Measurements from ENCODE around the gene PCCA.
"Not testable (repeated sequence)": the region's sequence is repeated elsewhere in the genome, so short reads cannot be mapped to it uniquely, and the experiment has no call there.

Gene PCCA

DNA sequence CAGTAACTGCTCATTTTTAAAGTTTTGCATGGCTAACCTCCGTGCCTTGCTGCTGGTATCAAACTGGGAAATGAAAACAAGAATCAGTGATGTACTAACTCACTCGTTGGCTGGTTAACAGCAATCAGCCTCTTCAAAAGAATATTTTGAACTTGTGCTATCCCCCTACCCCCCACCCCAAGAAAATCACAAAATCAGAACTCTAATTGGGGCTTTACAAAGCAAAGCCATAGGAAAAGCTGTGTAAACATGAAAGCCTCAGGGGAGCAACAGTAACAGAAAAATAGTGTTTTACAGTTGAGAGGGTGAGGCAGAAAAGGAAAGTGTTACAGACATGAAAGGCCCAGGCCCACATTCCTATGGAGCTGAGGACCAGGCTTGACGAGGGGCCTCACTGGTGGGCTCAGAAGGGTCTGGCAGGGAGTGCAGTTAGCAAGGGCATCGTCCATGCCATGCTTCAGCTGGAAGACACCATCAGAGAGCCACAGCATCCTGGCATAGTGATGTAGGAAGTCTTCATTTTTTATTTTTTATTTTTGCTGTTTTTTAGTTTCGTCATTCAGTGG is 217.6 kb downstream of the PCCA start:
- no peak for DNase-seq

GRCh38 chr13:100314132-100314910 is 225.4 kb downstream of the PCCA start:
- no peak for DNase-seq

DNA sequence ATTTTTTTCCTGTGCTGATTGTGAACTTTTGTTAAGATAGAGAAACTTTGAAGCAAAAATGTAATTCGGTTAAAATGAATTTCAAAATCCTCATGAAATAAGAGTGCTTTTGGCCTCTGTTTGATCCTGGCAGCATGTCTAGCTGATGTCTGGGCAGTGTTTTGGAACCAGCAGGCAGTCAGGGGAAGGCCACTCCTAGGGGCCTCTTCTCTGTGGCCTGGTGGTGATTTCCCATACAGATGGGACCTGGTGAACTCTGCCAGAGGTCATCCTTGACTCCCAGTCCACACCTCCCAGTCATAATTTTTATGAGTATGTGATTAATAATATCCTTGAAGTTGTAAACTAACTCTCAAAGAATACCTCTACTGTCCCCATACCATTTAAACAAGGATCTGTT is 226.6 kb downstream of the PCCA start:
- DNase-seq: no peak

DNA sequence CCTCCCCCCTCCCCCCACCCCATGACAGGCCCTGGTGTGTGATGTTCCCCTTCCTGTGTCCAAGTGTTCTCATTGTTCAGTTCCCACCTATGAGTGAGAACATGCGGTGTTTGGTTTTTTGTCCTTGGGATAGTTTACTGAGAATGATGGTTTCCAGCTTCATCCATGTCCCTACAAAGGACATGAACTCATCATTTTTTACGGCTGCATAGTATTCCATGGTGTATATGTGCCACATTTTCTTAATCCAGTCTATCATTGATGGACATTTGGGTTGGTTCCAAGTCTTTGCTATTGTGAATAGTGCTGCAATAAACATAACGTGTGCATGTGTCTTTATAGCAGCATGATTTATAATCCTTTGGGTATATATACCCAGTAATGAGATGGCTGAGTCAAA is 229.6 kb downstream of the PCCA start:
- DNase-seq: not testable (repeated sequence)

DNA sequence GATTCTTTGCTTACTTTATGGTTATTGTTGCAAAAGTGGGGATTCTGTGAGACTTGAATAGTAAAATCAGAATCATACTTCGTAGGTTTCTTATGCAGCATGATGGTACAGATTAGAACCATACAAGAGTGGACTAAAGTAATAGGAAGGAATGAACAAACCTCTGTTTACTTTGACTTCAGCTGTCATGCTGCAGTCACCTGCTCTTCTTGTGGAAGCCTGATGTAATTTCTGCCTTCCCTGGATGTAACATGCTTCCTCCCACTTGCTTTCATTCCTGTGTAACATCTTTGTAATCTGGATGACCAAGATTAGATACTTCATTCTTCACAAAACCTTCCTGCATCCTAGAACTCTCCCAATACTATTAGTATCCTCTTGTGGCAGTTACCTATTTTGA is 235.0 kb downstream of the PCCA start:
- no peak for DNase-seq

- DNase-seq: no peak
Observed at GRCh38 chr13:100330662-100331061, 241.8 kb downstream of the PCCA start.

DNA sequence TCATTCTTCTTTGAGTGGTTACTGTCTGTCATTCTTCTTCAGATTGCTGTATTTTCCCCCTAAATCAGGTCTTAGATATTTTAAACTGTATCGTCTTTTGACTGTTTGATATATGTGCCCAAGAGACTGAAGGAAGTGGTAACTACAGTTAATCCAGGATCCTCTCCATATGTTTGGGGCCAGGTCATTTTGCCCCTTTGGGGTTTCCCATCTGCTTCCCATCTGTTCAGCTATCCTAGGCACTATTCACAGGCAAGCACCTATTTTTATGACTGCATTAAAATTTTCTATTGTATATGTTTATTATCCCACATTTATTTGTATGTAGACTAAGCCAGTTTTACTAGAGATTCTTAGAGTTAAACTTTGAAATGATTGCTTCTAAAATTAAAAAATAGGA is 244.2 kb downstream of the PCCA start:
- DNase-seq: peak in 1 of 14 donors; percentile 65

DNA sequence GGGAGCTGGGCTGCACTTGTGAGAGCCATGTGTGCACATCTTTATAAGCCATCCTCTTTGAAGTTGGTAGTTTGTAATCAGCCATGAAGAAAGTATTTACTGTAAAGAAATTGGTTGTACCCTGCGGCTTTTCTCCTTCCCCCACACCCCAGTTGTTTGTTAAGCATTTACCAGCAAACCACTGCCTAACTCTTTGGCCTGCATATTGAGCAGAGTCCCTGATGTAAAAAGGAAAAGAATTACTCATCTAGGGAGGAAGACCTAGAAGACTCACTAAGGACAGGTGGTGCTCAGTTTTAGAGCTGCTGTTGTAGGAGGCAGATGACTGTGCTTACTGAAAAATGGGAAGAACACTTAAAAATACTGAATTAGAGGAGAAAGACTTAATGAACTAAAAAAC is 245.3 kb downstream of the PCCA start:
- no peak for DNase-seq

DNA sequence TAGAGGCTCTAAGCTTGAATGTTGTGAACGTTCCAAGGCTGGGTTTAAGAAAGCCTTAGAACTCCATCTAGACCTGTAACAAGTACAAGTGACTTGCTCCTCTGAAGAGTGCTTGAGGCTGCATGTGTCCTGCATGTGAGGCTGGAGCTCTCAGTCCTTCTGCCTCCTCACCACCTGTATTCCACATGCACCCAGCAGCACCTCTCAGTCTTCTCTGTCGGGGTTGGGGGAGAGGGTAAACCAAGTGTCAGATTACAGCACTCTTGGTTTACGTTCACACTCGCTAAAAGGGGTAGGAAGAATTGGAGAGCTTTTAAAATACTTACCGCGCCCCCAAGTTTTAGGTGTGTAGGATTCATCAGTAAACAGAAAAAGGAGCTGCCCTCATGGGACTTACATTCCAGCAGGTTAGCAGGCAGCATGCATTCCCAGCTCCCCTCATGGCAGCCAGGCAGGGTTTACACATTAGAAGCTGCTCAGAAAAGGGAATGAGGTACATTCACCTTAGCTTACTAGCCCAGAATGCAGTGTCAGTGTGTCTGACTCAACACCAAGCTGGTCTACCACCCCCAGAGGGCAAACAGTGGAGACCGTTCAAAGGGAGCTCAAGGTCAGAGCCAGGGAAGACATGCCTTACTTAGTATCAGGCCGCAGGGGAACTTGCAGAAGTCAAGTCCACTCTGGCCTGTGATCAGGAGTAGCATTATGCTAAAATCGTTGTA is 248.1 kb downstream of the PCCA start:
- DNase-seq: no peak

GRCh38 chr13:100338275-100338674 is 249.4 kb downstream of the PCCA start:
- no peak for DNase-seq

- DNase-seq: no peak
Observed at GRCh38 chr13:100339411-100339940, 250.6 kb downstream of the PCCA start.

GRCh38 chr13:100340865-100341264 is 252.0 kb downstream of the PCCA start:
- no peak for DNase-seq

DNA sequence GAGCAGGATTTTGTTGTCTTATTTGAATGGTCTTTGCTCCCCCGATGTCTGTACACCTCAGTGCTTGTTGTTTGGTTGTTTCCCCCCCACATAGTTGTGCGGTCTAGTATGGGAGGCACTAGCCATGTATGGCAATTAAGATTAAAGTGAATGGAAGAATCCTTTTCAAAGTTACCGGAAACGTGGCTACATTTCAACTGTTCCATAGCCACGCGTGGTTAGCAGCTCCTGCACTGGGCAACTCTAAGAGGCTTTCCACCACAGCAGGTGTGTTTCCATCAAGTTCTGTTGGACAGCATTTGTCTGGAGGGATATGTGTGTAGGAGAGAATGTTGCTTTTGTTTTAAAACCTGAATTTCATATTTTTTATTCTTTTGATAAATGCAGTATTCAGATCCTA is 252.4 kb downstream of the PCCA start:
- no peak for DNase-seq

DNA sequence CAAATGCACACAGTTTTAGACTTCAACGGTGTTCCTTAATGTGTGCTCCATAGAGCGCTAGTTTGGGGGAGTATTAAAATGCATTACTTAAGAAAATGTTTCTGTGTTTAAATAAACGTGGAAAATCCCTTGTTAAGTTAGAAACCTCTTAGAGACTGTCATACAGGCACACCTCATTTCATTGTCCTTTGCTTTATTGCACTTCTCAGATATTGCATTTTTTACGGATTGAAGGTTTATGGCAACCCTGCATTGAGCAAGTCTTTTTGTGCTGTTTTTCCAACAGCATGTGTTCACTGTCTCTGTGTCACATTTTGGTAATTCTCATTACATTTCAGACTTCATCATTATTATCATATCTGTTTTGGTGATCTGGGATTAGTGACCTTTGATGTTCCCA is 255.7 kb downstream of the PCCA start:
- no peak for DNase-seq

GRCh38 chr13:100347968-100348367 is 259.1 kb downstream of the PCCA start:
- DNase-seq: no peak

- no peak for DNase-seq
Observed at GRCh38 chr13:100349594-100349993, 260.7 kb downstream of the PCCA start.

- no peak for DNase-seq
Observed at GRCh38 chr13:100350601-100351000, 261.7 kb downstream of the PCCA start.

DNA sequence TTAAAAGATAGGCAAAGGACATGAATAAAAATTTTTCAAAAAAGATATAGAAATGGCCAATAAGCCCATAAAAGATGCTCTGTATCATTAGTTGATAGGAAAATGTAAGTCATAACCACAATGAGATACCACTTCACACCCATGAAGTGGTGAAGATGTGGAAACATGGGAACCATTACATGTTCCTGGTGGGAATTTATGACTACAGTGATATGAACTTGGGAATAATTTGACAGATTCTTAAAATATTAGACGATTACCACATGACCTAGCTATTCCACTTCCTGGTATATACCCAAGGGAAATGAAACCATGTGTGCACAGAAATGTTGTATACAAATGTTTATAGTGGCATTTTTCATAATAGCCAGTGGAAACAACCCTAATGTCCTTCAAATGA is 267.5 kb downstream of the PCCA start:
- no peak for DNase-seq

DNA sequence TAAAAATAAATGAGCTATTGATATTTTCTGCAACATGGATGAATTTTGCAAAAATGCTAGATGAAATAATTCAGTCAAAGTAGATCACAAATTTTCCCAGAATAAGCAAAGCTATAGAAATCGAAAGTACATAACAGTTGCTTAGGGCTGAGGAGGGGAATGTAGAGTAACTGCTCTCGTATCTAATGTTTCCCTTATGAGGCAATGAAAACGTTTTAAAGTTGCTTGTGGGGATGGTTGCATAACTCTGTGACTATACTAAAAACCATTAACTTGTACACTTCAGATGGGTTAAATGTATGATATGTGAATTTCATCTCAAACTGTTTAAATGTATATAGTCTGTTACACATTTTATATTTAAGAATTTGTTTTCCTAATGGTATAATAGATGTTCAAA is 268.0 kb downstream of the PCCA start:
- DNase-seq: no peak

GRCh38 chr13:100357764-100358163 is 268.9 kb downstream of the PCCA start:
- DNase-seq: no peak

DNA sequence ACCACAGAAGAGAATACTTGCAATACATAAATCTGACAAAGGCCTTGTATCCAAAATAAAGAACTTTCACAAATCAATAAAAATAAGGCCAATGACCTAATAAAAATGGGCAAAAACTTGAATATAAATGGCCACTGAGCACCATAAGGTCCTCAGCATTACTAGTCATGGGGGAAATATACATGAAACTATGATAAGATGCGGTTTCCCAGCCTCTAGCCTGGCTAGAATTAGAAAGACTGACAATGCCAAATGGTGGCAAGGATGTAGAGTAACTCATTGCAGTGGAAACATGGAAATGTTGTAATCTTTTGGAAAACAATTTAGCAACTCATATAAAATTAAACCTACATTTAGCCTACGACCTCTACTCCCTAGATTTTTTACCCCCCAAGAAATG is 272.6 kb downstream of the PCCA start:
- DNase-seq: no peak

DNA sequence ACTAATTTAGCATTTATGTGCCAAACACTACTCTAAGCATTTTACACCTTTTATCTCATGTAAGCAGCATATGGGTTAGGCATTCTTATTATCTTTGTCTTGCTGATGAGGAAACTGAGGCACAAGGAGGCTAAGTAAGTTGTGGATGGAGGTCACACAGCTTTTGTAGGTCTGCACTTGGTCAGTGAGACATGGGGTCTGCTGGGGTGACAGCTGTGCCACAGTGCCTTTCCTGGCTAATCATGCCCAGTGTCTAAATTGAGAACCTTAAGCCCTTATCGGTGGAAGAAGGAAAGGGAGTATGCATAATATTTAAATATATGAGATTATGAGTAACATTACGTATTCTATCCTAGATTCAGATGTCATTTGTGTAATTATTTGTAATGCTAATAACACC is 273.5 kb downstream of the PCCA start:
- DNase-seq: no peak

GRCh38 chr13:100362781-100363180 is 273.9 kb downstream of the PCCA start:
- DNase-seq: no peak

DNA sequence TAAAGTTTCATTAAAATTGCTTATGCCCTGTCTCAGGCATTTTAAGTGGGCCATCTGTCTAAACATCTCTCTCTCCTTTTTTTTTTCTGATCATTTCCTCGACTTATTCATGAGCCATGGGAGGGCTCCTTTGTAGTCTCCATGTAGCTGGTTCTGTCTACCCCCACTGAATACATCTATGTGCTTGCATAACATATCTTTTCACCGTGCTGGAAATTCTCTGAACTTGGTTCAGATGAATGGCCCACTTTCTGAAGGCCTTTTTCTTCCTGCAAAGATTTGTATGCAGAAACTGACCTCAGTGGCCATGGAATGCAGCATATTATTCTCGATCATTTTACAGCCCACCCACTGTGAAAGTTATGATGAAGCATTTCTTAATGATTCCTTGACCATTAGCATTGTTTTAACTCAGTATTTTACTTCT is 274.4 kb downstream of the PCCA start:
- DNase-seq: no peak
